Measurements from ENCODE around the gene MRPS10. TPM values are rescaled to one million over a fixed set of nuclear protein-coding genes. Genes with fewer than 3 reads are reported as not detected.

MRPS10 gene
- polyA plus RNA-seq, 2 of the 4 experiments (the other 2 are of a cell fraction) = 31.5 to 60.7 TPM

- whole genome bisulfite sequencing (ENCODE audit: missing lambda C conversion rate) = 98% methylated on average over 3 of the region's 3 CpGs
- Histone ChIP-seq H3K4me1 (peaks cover 11% of the 10 kb centered on the region), H3K9me3 (no peaks in the 10 kb centered on the region), H3K27ac (no peak overlapping the region), H3K4me2 (no peak overlapping the region), H3K4me3 (no peak overlapping the region)
- TF ChIP-seq FOSB (CRISPR knock-in tag; IDR thresholded peaks at IDR 0.05) = no peak
- TF ChIP-seq PHF8 (IDR thresholded peaks at IDR 0.05; ENCODE audit: borderline replicate concordance, low read depth) = no peak
- TF ChIP-seq HOXB13 (CRISPR knock-in tag; IDR thresholded peaks at IDR 0.05; ENCODE audit: low read depth) = no peak
- no peak for TF ChIP-seq HOXA7 (CRISPR knock-in tag; IDR thresholded peaks at IDR 0.05)
- no peak for TF ChIP-seq SREBF2 (IDR thresholded peaks at IDR 0.05)
- TF ChIP-seq TFCP2L1 (CRISPR knock-in tag; IDR thresholded peaks at IDR 0.05) = no peak
- no peak for TF ChIP-seq JUN (IDR thresholded peaks at IDR 0.05)
- TF ChIP-seq BHLHE40 (IDR thresholded peaks at IDR 0.05; ENCODE audit: low read depth, low read length) = no peak
- no peak for TF ChIP-seq SMC3 (IDR thresholded peaks at IDR 0.05)
- TF ChIP-seq CBX8 (IDR thresholded peaks at IDR 0.05) = no peak
- ChIA-PET CTCF (no interaction called here), POLR2A (no interaction called here)
- no peak for DNase-seq (ENCODE audit: low read depth in 1 of 2, low spot score in 1 of 2)
- no peak for FAIRE-seq
- no peak for ATAC-seq
Observed at GRCh38 chr6:42257614-42258013, 40.0 kb upstream of the MRPS10 start.

- ChIA-PET POLR2A (no interaction called here), CTCF (no interaction called here)
- no peak for ATAC-seq
Observed at GRCh38 chr6:42257063-42257462, 39.4 kb upstream of the MRPS10 start.

DNA sequence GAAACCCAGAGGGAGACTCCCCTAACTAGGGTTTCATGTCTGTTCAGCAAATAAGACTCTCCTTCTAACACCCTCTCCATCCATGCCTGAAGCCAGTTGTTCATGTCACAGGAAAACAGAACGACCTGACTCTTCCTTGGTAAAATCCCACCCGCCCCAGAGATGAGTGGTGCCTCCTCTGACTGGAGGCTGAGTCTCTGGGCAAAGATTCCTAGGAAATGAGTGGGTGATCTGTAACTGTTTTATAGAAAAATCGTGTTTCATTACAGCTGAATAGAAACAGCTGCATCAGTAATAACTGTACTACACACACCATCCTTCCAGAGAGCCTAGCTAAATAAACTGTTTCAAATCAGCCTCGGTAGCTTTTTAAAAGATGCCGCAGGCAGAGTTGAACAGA, 37.4 kb upstream of the MRPS10 start:
- POLR2A ChIA-PET = no interaction called here
- WGBS (ENCODE audit: missing lambda C conversion rate) = 76% methylated on average over 5 of the region's 5 CpGs

More at GRCh38 chr6:42257063-42257462, 39.4 kb upstream of the MRPS10 start:
- FAIRE-seq (no peak), DNase-seq (ENCODE audit: low read depth in 1 of 2, low spot score in 1 of 2) (no peak)
- WGBS (ENCODE audit: missing lambda C conversion rate) = 87% methylated on average over 3 of the region's 3 CpGs
- Histone ChIP-seq H3K27ac (no peak overlapping the region), H3K4me2 (no peak overlapping the region), H3K4me1 (peaks cover 16% of the 10 kb centered on the region), H3K4me3 (no peak overlapping the region), H3K9me3 (no peaks in the 10 kb centered on the region)
- TF ChIP-seq POLR2A (IDR thresholded peaks at IDR 0.05; ENCODE audit: low read length) (no peak), NFE2L2 (conservative IDR thresholded peaks at IDR 0.05; ENCODE audit: low read length) (no peak), HOXB5 (CRISPR knock-in tag; IDR thresholded peaks at IDR 0.05) (no peak), ZSCAN20 (CRISPR knock-in tag; IDR thresholded peaks at IDR 0.05) (no peak), ESRRA (IDR thresholded peaks at IDR 0.05; ENCODE audit: borderline replicate concordance, low read length) (no peak), NR3C1 (IDR thresholded peaks at IDR 0.05) (no peak), MYC (IDR thresholded peaks at IDR 0.05; ENCODE audit: borderline replicate concordance, low read length) (no peak), RARB (CRISPR knock-in tag; IDR thresholded peaks at IDR 0.05) (no peak), FOSB (CRISPR knock-in tag; IDR thresholded peaks at IDR 0.05) (no peak), TP53 (CRISPR knock-in tag; IDR thresholded peaks at IDR 0.05) (no peak), TFCP2L1 (CRISPR knock-in tag; IDR thresholded peaks at IDR 0.05) (no peak), EHMT2 (IDR thresholded peaks at IDR 0.05; ENCODE audit: low read depth) (no peak), USF2 (IDR thresholded peaks at IDR 0.05) (no peak), HOXB13 (CRISPR knock-in tag; IDR thresholded peaks at IDR 0.05; ENCODE audit: low read depth) (no peak), CHD4 (IDR thresholded peaks at IDR 0.05; ENCODE audit: borderline replicate concordance) (no peak), CBX2 (IDR thresholded peaks at IDR 0.05; ENCODE audit: borderline replicate concordance, low read depth) (no peak), GATA3 (IDR thresholded peaks at IDR 0.05; ENCODE audit: borderline replicate concordance) (no peak)
- TF ChIP-seq, protein P1, sequence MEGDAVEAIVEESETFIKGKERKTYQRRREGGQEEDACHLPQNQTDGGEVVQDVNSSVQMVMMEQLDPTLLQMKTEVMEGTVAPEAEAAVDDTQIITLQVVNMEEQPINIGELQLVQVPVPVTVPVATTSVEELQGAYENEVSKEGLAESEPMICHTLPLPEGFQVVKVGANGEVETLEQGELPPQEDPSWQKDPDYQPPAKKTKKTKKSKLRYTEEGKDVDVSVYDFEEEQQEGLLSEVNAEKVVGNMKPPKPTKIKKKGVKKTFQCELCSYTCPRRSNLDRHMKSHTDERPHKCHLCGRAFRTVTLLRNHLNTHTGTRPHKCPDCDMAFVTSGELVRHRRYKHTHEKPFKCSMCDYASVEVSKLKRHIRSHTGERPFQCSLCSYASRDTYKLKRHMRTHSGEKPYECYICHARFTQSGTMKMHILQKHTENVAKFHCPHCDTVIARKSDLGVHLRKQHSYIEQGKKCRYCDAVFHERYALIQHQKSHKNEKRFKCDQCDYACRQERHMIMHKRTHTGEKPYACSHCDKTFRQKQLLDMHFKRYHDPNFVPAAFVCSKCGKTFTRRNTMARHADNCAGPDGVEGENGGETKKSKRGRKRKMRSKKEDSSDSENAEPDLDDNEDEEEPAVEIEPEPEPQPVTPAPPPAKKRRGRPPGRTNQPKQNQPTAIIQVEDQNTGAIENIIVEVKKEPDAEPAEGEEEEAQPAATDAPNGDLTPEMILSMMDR (IDR thresholded peaks at IDR 0.05) = no peak
- TF ChIP-seq, protein P2, sequence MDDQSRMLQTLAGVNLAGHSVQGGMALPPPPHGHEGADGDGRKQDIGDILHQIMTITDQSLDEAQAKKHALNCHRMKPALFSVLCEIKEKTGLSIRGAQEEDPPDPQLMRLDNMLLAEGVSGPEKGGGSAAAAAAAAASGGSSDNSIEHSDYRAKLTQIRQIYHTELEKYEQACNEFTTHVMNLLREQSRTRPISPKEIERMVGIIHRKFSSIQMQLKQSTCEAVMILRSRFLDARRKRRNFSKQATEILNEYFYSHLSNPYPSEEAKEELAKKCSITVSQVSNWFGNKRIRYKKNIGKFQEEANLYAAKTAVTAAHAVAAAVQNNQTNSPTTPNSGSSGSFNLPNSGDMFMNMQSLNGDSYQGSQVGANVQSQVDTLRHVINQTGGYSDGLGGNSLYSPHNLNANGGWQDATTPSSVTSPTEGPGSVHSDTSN (IDR thresholded peaks at IDR 0.05) = no peak

More for the DNA sequence above, 37.4 kb upstream of the MRPS10 start:
- DNase-seq (ENCODE audit: low read depth in 1 of 2, low spot score in 1 of 2) (no peak), FAIRE-seq (no peak), ATAC-seq (no peak)
- Histone ChIP-seq H3K9me3 (no peaks in the 10 kb centered on the region), H3K27ac (no peak overlapping the region), H3K4me3 (no peak overlapping the region), H3K4me1 (peaks cover 11% of the 10 kb centered on the region; the same call in 2 of the 3 replicates), H3K4me2 (no peak overlapping the region)
- CTCF ChIA-PET = interaction anchor here (1.3 to 3.2 kb wide), 2 partner anchors 40 to 293 kb away, joined by 3 to 11 read pairs; no protein-coding TSS in a partner anchor
- TF ChIP-seq TP53 (CRISPR knock-in tag; IDR thresholded peaks at IDR 0.05) (no peak), ZC3H11A (IDR thresholded peaks at IDR 0.05) (no peak), BHLHE40 (IDR thresholded peaks at IDR 0.05; ENCODE audit: low read depth, low read length) (no peak), CHD4 (IDR thresholded peaks at IDR 0.05; ENCODE audit: borderline replicate concordance) (no peak), USF2 (IDR thresholded peaks at IDR 0.05) (no peak), ZNF302 (CRISPR knock-in tag; IDR thresholded peaks at IDR 0.05) (no peak), EHF (CRISPR knock-in tag; IDR thresholded peaks at IDR 0.05) (no peak), CBX8 (IDR thresholded peaks at IDR 0.05) (no peak), RAD21 (conservative IDR thresholded peaks at IDR 0.05 in 1 of 2, IDR thresholded peaks at IDR 0.05 in 1 of 2) (no peak)
- TF ChIP-seq, protein P1 (IDR thresholded peaks at IDR 0.05) = no peak
